ENCODE results near the gene SCAMP3.
"Not testable (repeated sequence)": the region's sequence is repeated elsewhere in the genome, so short reads cannot be mapped to it uniquely, and the experiment has no call there.

Gene SCAMP3

GRCh38 chr1:155255243-155256007, 6.7 kb downstream of the SCAMP3 start, which contains the start of gene ENTREP3:
Gene ENTREP3, minus strand, starts transcription at chr1:155255483. Its CDS starts 606 bp downstream, at chr1:155254877.
- peak; percentile 42 to 68 for DNase-seq (ENCODE audit: low read depth in 1 of 2, low spot score in 1 of 2)

DNA sequence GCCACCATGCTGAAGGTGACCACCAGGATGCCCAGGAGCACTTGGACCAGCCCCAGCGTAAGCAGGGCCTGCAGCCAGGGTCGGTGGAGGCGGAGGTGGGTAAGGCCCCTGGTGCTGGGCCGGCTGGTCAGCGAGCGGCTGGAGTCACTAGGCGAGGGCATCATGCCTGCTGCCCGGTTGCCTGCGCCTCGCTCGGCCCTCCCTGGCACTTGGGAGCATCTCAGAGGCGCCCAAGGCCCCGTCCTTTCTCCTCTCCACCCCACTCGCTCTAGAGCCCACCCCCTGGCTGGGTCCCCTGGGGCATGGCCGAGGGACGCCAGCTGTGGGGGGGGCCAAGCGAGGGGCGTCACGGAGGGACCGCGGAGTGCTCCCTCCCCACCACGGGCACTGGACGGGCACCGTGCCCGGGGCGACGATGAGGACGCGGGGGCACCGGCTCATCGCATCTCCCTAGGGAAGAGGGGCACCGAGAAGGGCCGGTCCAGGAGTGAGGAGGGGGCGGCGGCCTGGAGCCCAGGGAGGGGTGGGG, 7.4 kb downstream of the SCAMP3 start:
- DNase-seq (ENCODE audit: low read depth in 1 of 2, low spot score in 1 of 2) = no peak

GRCh38 chr1:155254228-155254713, 7.9 kb downstream of the SCAMP3 start:
- DNase-seq (ENCODE audit: low read depth in 1 of 2, low spot score in 1 of 2) = no peak

GRCh38 chr1:155253797-155254196, 8.4 kb downstream of the SCAMP3 start:
- DNase-seq (ENCODE audit: low read depth in 1 of 2, low spot score in 1 of 2) = no peak

GRCh38 chr1:155253208-155253607, 9.0 kb downstream of the SCAMP3 start:
- no peak for DNase-seq (ENCODE audit: low read depth in 1 of 2, low spot score in 1 of 2)

GRCh38 chr1:155251566-155251965, 10.6 kb downstream of the SCAMP3 start:
- no peak for DNase-seq (ENCODE audit: low read depth in 1 of 2, low spot score in 1 of 2)

DNA sequence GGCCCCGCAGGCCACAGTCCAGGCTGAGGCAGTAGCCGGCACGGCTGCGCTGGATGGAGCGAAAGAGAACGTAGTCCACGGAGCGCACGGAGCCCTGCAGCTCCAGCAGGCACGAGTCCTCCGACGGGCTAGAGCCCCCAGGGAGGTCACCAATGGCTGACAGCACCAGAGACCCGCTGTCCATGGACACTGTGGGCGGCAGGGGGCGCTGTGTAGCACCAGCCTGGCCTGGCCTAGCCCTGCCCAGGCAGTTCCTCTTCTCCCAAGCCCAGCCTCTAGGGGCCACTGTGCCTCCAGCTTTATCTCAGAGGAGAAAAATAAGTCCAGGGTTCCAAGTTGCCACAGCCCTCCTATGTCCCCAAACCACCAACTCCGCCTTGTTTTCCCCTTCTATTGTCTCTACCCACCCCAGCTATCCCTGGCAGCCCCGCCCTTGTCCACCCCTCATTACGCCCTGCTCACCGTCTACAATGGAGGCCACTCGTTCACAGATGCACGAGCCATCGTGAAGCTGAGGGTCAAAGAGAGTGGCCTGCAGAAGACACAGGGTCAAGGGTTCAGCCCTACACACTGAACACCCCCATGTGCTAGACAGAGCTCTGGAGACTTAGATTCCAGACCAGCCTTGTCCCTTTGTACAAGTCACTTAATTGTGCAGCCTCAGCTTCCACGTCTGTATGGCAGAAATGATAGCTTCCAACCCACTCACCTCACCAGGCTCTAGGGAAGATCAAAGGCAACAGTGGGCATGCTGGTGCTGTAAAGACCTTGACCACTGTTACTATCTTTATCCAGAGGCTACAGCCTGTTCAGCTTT, 11.3 kb downstream of the SCAMP3 start:
- DNase-seq (ENCODE audit: low read depth in 1 of 2, low spot score in 1 of 2) = peak; percentile 91 to 96

GRCh38 chr1:155250246-155250632, 11.9 kb downstream of the SCAMP3 start:
- DNase-seq (ENCODE audit: low read depth in 1 of 2, low spot score in 1 of 2) = no peak

- no peak for DNase-seq (ENCODE audit: low read depth in 1 of 2, low spot score in 1 of 2)
These were observed 14.2 kb downstream of the SCAMP3 start for GRCh38 chr1:155247667-155248553.

- not testable (repeated sequence) for DNase-seq (ENCODE audit: low read depth in 1 of 2, low spot score in 1 of 2)
These were observed 15.4 kb downstream of the SCAMP3 start for GRCh38 chr1:155246796-155247195.

DNA sequence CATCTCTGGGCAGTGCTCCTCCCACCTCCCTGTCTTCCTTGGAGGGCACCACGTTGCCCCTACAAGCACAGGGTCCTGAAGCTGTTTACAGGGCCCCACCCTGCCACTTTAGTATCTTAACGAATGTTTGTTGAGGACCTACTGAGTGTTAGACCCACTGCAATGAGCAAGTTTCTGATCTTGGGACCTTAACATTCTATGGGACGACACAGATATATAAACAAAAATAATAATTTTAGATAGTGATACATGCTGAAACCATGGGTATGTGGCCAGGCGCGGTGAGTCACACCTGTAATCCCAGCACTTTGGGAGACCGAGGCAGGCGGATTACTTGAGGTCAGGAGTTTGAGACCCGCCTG, 17.0 kb downstream of the SCAMP3 start:
- no peak for DNase-seq (ENCODE audit: low read depth in 1 of 2, low spot score in 1 of 2)

DNA sequence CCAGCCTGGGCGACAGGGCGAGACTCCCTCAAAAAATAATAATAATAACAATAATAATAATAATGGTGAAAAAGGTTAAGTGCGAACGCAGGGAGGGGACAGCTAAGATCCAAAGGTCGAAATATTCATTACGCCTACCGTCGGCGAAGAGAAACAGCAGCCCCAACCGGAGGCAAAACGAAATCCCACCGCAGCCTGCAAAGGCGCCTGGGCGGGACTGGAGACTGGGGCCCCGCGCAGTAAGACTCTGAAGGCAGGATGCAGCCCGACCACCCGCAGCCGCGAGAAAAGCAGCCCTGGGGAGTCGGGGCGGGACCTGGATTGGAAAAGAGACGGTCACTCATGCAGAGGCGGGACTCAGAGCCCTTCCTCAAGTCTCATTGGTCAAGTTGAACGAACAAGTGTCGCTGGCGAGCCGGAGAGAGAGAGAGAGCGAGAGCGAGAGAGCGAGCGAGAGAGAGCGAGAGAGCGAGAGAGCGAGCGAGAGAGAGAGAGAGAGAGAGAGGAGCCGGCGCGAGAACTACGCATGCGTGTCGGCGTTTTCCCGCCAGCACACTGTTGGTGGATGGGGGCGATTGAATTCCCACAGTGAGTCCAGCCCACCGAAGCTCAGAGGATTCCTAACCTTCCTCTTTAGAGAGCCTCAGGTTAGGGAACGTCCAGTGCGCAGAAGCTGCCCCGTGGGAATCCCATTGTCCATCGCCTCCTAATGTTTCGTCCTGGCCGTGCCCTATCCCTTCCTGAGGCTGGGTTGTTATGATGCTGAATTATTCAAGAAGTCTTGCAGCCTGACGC, 17.6 kb downstream of the SCAMP3 start:
- DNase-seq (ENCODE audit: low read depth in 1 of 2, low spot score in 1 of 2) = peak; percentile 68 to 83

DNA sequence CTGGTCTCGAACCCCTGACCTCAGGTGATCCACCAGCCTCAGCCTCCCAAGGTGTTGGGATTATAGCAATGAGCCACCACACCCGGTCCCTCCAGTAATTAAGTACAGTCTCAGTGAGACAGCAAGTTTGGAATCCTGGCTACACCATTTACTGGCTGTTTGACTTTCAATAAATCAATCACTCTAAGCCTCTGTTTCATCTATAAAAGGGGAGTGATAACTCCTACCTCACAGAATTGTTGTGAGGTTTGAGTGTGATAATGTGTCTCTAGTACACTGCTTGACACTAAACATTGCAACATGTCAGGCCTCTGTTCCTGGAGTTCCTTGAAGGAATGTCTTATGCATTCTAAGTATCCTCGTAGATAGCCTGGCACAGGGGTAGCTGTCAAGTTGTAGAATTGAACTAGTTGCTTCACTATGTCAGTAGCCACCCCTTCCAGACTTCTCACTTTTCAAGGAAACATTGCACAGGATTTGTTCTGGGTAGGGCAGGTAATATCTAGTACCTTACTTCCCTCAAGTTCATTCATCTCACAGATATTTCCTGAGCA, 19.3 kb downstream of the SCAMP3 start:
- no peak for DNase-seq (ENCODE audit: low read depth in 1 of 2, low spot score in 1 of 2)

GRCh38 chr1:155241841-155242264, 20.3 kb downstream of the SCAMP3 start:
- DNase-seq (ENCODE audit: low read depth in 1 of 2, low spot score in 1 of 2) = no peak

- no peak for DNase-seq (ENCODE audit: low read depth in 1 of 2, low spot score in 1 of 2)
These were observed 21.0 kb downstream of the SCAMP3 start for GRCh38 chr1:155241069-155241679.

GRCh38 chr1:155236451-155236850, 25.7 kb downstream of the SCAMP3 start:
- DNase-seq (ENCODE audit: low read depth in 1 of 2, low spot score in 1 of 2) = no peak

DNA sequence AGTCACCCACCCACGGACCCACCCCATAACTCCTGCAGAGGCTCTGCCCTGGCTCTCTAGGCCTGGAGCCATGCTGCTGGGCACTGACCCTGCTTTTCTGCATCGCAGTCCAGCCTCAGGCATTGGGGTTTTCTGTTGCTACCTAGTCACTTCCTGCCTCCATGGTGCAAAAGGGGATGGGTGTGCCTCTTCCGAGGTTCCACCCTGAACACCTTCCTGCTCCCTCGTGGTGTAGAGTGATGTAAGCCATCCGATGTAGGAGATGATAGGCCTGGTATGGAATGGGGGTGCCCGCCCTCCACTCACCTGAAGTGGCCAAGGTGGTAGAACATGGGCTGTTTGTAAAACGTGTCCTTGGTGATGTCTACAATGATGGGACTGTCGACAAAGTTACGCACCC, 26.8 kb downstream of the SCAMP3 start:
- not testable (repeated sequence) for DNase-seq (ENCODE audit: low read depth in 1 of 2, low spot score in 1 of 2)

GRCh38 chr1:155233502-155233901, 28.7 kb downstream of the SCAMP3 start:
- not testable (repeated sequence) for DNase-seq (ENCODE audit: low read depth in 1 of 2, low spot score in 1 of 2)
